HG03039 (cell line): ENCODE results near the gene KRTCAP2.
A peak's percentile ranks its signal among the peaks of the same experiment; 100 is the strongest.
"Not testable (repeated sequence)": the region's sequence is repeated elsewhere in the genome, so short reads cannot be mapped to it uniquely, and the experiment has no call there.

Source experiments
- ATAC-seq: cut with Tn5 transposase; IDR thresholded peaks from one replicate; pipeline ENCODE4 v1.9.1; 2021; ENCODE audit warnings: mild to moderate bottlenecking, moderate library complexity; ENCODE audit not compliant: unreplicated experiment

Gene KRTCAP2

DNA sequence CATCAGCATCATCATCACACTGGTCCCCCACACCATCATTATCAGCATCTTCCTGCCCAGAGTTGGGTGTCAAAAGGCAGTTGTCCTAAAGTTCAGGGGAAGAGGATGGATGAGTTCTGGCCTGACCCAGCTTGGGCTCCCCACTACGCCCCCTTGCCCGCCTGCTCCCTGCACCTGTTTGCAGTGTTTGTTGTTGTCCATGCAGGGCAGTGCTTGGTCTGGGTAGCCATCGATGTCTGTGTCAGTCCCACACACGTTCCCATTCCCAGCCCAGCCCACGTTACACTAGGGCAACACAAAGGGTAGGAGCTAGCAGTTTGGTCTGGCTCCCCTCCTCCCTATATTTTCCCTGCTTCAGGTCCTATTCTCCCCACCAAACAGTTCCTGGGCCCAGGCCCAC, 27.8 kb upstream of the KRTCAP2 start:
- no peak for ATAC-seq

DNA sequence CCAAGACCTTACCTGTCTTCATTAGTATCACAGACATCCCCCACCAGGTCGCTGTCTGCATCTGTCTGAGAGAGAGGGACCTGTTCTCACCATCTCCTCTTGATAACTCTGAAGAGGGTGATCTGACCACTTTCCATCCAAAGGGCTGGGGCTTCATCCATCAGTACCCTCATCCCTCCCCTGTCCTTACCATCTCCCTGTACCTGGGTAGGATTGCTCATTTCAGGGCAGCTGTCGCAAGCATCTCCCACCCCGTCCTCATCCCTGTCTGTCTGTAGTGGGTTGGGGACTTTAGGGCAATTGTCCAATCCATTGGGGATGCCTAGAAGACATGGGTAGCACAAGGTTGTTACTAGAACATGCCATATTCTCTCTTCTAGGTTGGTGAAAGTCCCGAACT, 26.7 kb upstream of the KRTCAP2 start:
- no peak for ATAC-seq

DNA sequence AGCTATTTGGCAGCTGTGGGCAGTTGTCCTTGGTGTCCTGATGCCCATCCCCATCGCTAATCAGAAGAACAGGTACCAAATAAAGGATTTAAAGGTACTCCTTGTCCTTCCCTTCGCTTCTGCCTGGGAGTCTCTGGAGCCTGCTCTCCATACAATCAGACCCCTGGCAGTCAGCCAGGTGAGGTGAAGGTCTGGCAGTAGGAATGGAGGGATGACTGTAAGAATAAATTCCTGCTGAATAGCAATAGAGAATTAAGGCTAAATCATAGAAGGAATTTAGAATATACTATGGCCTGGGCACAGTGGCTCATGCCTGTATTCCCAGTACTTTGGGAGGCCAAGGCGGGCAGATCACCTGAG, 25.4 kb upstream of the KRTCAP2 start:
- no peak for ATAC-seq

DNA sequence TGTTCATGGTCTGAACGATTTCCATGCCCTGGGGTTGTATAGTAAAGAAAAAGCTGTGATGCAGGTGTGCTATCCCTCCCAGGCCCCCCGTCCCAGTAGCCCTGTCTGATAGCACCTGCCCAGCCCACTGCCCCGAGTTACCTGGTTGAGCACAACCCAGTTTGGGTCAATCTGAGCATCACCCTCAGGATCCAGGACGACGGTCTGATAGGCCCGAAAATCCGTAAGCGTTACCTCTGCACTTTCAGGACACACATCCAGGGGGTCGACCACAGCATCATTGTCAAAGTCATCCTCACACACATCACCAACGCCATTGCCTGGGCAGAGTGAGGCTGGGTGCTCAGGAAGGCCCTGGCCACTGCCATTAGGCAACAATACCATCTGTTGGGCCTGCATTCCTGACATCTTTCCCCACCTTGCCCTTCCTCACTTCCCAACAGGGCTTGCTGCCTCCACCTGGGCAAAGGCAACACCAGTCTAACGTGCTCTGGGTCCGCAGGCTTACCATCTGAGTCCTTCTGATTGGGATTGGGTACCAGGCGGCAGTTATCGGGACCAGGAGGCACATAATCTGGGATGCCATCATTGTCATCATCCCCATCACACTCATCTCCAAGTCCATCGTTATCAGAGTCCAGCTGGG, 24.9 kb upstream of the KRTCAP2 start:
- no peak for ATAC-seq

DNA sequence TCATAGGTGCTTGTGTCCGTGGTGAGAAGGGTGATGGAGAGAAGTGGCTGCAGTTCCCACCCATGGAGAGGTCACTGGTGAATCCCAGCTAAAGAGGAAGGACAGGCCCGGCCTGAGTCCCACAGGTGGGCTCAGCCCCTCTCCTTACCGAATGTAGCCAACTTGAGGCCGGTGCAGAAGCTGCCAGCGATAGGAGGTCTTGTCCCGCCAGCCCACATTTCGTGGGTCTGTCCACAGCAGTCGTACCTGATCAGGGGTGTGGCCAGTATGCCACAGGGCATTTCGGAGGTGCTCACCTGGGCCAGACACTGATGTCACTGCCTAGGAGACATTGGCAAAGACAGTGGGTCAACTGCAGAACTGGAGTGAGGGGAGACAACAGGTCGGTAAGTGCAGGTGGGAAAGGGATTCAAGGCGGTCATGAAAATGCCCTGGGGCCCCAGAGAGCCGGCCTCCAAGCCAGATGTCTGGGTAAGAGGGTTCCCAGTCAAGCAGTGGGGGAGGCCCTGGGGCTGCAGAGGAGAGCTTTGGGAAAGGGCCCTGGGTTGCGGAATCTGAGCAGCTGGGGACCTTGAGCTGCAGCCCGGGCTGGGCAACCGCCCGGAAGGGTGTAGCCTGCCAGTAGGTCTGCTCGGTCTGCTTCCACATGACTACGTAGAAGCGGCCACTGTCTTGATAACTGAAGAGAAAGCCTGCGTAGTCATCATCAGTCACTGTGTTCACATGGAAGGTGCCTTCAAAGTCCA, 24.0 kb upstream of the KRTCAP2 start:
- no peak for ATAC-seq

DNA sequence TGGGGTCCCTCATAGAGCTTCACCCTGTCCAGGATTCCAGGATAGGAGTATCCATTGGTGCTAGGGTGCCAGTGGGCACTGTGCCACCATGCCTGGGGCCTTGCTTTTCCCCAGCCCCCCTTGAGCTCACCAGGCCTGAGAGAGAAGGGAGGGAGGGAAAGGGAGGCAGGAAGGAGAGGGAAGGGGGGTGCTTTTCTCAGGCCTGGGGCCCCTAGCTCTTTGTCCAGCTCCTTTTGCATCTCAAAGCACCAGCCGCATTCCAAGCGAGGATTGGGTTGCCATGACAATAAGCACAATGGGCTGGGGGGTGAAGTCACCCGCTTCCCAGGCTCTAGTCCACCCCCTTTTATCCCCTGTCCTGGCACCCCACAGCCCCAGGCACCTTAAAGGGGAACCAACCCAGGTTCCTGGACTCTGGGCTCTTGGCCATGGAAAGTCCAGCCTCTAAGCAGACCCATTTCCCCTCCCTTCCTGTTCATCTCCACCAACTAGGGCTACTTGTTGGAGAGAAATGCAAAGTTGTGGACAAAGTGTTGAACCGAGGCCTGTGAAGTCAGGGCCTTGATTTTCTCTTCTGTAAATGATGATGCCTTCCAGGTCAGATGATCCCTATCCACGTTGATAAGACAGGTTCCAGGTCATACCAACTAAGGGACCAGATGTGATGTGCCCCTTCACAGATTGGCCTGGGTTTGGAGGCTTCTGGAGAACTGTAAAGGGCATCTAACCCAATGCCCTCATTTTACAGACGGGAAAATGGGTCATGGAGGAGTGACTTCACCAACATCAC, 23.2 kb upstream of the KRTCAP2 start:
- ATAC-seq: no peak

DNA sequence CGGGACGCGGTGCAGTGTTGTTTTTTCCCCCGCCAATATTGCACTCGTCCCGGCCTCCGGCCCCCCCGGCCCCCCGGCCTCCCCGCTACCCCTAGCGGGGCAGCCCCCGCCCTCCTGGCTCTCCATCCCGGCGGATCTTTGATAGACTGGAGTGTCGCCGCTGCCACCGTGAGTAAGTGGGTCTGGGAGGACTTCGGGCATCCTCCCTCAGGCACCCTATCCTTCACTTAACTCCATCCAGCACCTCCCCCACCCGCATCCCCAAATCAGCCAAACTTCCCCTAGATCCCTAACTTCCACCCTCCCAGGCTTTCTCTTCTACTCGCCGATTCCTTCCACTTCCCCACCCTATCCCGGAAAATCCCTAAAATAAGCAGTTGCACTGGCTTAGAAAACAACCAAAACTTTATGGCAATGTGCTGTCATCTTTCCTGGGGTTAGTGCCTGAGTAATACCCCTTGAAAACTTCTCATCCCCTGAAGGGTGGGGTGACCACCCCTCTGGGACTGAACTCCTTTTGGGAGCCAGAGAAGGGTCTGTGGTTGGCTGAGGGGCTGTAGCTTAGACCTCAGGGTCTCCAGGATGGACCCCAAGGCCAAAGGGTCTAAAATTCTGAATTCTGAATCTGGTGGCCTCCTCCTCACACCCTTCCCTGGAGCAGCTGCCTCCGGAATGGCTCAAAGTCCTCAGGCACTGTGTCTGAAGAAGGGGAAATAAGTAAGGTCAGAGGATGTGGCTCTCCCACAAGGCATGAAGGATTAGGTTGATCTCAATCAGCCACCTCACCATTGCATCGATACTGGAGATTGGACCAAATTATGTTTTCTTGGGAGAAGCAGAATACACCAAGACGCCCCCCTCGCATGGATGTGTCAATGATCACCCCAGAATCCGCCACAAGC, 22.3 kb upstream of the KRTCAP2 start:
- ATAC-seq: no peak

DNA sequence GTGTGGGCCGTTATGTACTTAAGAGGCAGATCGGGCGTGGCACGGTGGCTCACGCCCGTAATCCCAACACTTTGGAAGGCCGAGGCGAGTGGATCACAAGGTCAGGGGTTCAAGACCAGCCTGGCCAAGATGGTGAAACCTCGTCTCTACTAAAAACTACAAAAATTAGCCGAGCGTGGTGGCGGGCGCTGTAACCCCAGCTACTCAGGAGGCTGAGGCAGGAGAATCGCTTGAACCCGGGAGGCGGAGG, 20.8 kb upstream of the KRTCAP2 start:
- ATAC-seq: not testable (repeated sequence)

DNA sequence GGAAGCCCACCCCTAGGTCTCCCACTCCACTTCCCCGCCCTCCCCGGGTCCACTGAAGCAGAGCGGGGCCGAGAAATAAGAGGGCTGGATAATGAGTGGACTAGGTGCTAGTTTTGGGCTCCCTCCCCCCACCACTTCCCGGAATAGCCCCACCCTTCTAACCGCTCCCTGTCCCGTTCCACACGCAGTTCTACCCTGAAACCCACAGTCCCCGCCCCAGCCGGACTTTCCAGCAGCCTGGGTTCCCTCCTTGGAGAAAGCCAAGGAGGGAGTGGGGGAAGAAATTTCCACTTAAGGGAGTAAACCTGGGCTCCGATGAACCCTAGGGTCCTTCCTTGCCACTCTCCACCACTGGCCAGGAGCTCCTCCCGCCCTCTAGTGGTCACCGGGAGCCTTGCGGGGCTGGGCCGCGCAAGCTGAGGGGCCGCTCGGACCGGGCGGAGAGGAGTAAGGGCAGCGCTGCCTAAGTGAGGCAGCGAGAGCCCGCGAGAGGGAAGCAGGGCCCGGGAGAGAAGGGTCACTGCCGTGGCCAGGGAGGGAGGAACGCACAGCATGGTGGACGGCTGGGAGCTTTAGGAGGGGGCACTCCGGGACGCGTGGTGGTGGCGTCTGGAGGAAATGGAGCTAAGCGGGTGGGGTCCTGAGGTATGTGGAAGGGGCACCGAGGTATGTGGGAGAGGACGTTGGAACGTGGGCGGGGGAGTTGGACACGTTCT, 20.3 kb upstream of the KRTCAP2 start:
- ATAC-seq: peak; percentile 57

DNA sequence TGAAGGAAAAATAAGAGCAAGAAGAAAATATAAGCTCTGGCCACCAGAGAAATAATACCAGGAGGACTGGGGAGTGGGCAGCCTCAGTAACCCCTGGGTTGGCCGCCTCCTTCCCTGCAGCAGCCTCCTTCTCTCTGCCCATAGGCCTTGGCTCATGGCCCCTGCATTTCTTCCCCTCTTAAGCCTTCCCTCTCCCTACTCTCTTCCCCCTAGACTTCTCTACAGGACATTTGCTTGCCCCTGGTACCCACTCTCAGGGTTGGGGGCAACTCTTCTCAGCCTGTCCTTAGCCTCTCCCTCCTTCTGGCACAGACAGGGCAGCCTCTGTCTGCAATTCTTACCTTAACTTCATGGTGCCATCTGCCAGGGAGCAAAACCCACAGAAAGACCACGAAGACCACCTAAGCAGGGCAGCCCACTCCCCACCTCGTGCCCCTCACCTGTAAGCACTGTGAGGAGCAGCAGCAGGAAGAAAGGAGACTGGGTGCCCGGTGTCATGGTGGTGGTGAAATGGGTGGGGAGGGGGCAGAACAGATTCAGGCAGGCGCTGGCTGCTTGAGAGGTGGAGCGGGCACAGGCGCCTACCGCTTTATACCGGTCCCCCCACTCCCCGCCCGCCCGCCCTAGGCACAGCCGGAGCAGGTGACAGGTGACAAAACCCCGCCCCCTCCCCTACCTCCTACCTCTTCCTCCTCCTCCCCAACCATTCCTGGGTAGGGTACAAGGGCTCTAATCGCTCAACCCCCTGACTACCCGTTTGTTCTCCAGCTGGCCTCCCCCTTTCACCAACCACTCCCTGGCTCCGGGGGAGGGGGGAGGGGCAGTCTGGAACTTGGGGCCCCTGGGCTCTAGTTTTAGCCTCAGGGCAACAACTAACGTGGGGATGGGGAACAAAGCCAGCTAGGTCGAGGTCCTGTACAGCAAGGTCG, 19.5 kb upstream of the KRTCAP2 start:
- ATAC-seq: no peak

DNA sequence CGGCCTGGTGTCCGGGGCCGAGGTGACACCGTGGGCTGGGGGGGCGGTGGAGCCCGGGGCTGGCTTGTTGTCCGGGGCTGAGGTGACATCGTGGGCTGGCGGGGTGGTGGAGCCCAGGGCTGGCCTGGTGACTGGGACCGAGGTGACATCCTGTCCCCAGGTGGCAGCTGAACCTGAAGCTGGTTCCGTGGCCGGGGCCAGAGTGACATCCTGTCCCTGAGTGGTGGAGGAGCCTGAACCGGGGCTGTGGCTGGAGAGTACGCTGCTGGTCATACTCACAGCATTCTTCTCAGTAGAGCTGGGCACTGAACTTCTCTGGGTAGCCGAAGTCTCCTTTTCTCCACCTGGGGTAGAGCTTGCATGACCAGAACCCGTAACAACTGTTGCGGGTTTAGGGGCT, 18.8 kb upstream of the KRTCAP2 start:
- no peak for ATAC-seq

DNA sequence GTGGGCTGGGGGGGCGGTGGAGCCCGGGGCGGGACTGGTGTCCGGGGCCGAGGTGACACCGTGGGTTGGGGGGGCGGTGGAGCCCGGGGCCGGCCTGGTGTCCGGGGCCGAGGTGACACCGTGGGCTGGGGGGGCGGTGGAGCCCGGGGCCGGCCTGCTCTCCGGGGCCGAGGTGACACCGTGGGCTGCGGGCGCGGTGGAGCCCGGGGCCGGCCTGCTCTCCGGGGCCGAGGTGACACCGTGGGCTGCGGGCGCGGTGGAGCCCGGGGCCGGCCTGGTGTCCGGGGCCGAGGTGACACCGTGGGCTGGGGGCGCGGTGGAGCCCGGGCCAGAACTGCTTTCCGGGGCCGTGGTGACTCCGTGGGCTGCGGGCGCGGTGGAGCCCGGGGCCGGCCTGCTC, 16.8 kb upstream of the KRTCAP2 start:
- not testable (repeated sequence) for ATAC-seq

DNA sequence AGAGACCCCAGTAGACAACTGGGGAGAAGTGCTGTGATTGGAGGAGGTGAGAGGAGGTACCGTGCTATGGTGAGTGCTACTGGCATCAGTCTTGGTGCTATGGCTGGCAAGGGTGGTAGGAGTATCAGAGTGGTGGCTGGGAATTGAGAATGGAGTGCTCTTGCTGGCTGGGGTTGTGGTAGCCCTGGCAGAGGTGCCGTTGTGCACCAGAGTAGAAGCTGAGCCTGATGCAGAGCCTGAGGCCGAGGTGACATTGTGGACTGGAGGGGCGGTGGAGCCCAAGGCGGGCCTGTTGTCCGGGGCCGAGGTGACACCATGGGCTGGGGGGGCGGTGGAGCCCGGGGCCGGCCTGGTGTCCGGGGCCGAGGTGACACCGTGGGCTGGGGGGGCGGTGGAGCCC, 15.2 kb upstream of the KRTCAP2 start:
- no peak for ATAC-seq

DNA sequence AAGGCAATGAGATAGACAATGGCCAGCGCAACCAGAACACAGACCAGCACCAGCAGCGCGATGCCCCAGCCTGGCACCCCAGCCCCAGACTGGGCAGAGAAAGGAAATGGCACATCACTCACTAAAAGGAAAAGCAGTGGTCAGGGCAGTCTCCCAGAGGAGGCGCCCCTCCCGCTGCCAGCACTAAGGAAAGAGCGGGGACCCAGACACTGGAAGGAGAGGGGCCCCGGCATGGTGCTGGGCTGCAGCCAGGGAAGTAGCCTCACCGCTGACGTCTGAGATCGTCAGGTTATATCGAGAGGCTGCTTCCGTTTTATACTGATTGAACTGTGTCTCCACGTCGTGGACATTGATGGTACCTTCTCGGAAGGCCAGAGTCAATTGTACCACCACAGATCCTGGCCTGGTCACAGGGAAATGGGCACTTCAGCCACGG, 14.4 kb upstream of the KRTCAP2 start:
- no peak for ATAC-seq

DNA sequence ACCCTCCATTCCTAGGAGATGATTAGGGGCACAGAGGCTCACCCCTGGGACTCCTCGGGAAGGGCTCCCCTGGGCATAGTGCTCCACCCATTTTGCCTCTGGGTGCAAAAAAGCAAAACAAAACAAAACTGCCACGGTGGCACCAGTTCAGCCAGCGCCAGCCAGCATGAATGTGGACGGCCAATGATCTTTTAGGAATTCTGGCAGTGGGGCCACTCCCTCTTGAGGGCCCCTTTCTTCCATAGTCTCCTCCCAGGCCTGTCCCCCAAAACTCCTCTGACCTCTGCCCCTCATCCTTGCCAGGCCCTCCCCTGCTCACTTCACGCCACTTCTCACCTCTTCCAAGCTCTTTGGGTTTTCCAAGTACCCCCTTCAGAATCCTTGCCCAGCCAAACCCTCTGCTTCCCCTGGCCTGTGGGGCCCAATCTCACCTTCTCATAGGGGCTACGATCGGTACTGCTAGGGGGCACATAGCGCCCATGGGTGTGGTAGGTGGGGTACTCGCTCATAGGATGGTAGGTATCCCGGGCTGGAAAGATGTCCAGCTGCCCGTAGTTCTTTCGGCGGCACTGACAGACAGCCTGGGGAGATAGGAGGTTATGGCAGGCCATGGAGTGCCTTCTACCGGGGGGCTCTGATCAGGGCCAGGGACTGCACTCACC, 13.8 kb upstream of the KRTCAP2 start:
- no peak for ATAC-seq

DNA sequence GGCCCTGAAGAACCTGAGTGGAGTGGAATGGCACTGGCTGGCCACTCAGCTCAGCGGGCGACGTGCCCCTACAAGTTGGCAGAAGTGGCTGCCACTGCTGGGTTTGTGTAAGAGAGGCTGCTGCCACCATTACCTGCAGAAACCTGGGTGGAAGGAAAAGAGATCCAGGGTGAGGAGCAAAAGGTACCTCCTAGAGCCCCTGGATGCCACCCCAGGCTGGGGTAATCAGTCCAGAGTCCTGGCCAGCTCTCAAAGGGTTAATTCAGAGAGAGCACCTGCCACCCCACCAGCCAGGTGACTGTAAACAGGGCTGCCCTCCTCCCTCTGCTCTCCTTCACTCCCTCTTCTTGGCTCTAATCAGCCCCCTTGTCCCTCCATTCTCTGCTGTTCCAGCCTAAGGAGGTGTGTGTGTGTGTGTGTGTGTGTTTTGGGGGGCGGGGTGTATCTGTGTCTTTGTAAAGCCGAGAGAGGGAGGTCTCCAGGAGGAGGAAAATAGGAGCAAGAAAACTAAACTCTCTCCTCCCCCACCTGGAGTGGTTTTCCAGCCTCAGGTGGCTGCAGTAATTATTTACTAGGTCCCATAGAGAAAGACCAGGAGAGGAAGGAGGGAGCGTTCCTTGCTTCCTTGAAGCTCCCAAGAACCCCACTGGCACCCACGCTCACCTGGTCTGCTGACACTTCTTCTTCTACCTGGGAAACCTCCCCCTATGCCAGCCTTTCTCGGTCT, 13.1 kb upstream of the KRTCAP2 start:
- no peak for ATAC-seq

DNA sequence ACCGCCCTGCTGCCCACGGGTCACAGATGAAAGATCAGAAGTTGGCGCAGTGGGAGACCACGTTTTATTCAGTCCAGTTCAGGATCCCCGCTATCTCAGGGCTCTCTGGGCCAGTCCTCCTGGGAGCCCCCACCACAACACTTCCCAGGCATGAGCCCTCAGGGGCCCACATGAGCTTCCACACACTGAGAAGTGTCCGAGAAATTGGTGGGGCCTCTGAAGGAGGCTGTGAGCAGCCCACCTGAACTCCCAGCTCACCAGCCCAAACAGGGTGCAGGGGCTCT, 12.6 kb upstream of the KRTCAP2 start:
- no peak for ATAC-seq
